Hepatocyte (in vitro differentiated cells): ENCODE measurements around the gene RCOR3. TPM values are rescaled to one million over a fixed set of nuclear protein-coding genes. Genes with fewer than 3 reads are reported as not detected.
"Not testable (repeated sequence)": the region's sequence is repeated elsewhere in the genome, so short reads cannot be mapped to it uniquely, and the experiment has no call there.

Source experiments
- DNase-seq: peaks from one replicate; pipeline ENCODE4 v3.0.0-alpha.2; 2016; ENCODE audit warnings: low spot score
- H2AFZ ChIP-seq: fragments of 200-600 bp; sonication (generic); 2 replicates; pipeline ENCODE4 v1.6.0; 2016; ENCODE audit warnings: antibody characterized with exemption, mild to moderate bottlenecking
- H3K27ac ChIP-seq: fragments of 200-600 bp; sonication (generic); 2 replicates; pipeline ENCODE4 v1.5.1; 2016; ENCODE audit warnings: mild to moderate bottlenecking
- H3K27me3 ChIP-seq: fragments of 200-600 bp; sonication (generic); 2 replicates; pipeline ENCODE4 v1.6.1; 2016
- H3K36me3 ChIP-seq: fragments of 200-600 bp; sonication (generic); replicated peaks from 2 replicates; pipeline ENCODE4 v1.5.1; 2016; ENCODE audit warnings: low read depth; ENCODE audit not compliant: insufficient read depth
- H3K4me1 ChIP-seq: fragments of 200-600 bp; sonication (generic); 2 replicates; pipeline ENCODE4 v1.5.1; 2016; ENCODE audit warnings: mild to moderate bottlenecking, moderate library complexity; ENCODE audit not compliant: insufficient read depth
- H3K4me2 ChIP-seq: fragments of 200-600 bp; sonication (generic); 2 replicates; pipeline ENCODE4 v1.6.0; 2016
- H3K4me3 ChIP-seq: fragments of 200-600 bp; sonication (generic); 2 replicates; pipeline ENCODE4 v1.5.1; 2016; ENCODE audit warnings: mild to moderate bottlenecking
- H3K79me2 ChIP-seq: fragments of 200-600 bp; sonication (generic); 2 replicates; pipeline ENCODE4 v1.6.0; 2017; ENCODE audit warnings: mild to moderate bottlenecking
- H3K9me2 ChIP-seq: fragments of 200-600 bp; sonication (generic); replicated peaks from 2 replicates; pipeline ENCODE4 v1.6.0; 2017; ENCODE audit warnings: mild to moderate bottlenecking; ENCODE audit not compliant: insufficient read depth
- H3K9me3 ChIP-seq: fragments of 200-600 bp; sonication (generic); 2 replicates; pipeline ENCODE4 v1.5.1; 2016; ENCODE audit warnings: low read depth, mild to moderate bottlenecking
- H4K20me1 ChIP-seq: fragments of 200-600 bp; sonication (generic); 2 replicates; pipeline ENCODE4 v1.6.0; 2016; ENCODE audit warnings: mild to moderate bottlenecking; ENCODE audit not compliant: insufficient read depth, poor library complexity, severe bottlenecking
- EZH2 ChIP-seq: fragments of 200-600 bp; sonication (generic); IDR thresholded peaks from 2 replicates; pipeline ENCODE4 v1.6.1; 2016; ENCODE audit warnings: antibody characterized with exemption, mild to moderate bottlenecking, borderline replicate concordance
- EZH2phosphoT487 ChIP-seq: fragments of 200-600 bp; sonication (generic); IDR thresholded peaks from one replicate; pipeline ENCODE4 v1.6.1; 2018; ENCODE audit warnings: antibody characterized with exemption, mild to moderate bottlenecking, low read depth, moderate library complexity; ENCODE audit not compliant: unreplicated experiment, severe bottlenecking
- WGBS: methylation state at CpG from one replicate; pipeline ENCODE4 v1.1.6; 2016; ENCODE audit warnings: low lambda C conversion rate; ENCODE audit errors: missing lambda C conversion rate; 5-methylcytosine and 5-hydroxymethylcytosine counted together
- polyA plus RNA-seq: library from polyadenylated mRNA; unstranded; fragments of >200 nt; fragmentation: Nextera tagmentation; extraction: Ambion mirVana; gene quantifications from 2 replicates; pipeline ENCODE4 v1.2.1, GENCODE V29; 2016
- total RNA-seq: library from RNA; depleted of rRNA; stranded (reverse); fragments of >200 nt; gene quantifications from 2 replicates; pipeline ENCODE4 v1.2.3, GENCODE V29; 2014
- TF ChIP-seq, protein P1 (sequence below): fragments of 200-600 bp; sonication (generic); IDR thresholded peaks from 2 replicates; pipeline ENCODE4 v1.5.1; 2016; ENCODE audit warnings: antibody characterized with exemption, mild to moderate bottlenecking; ENCODE audit not compliant: poor library complexity

Gene RCOR3
- total and polyA plus RNA-seq, 2 experiments from 2014 or later: 25.0 to 39.6 TPM

DNA sequence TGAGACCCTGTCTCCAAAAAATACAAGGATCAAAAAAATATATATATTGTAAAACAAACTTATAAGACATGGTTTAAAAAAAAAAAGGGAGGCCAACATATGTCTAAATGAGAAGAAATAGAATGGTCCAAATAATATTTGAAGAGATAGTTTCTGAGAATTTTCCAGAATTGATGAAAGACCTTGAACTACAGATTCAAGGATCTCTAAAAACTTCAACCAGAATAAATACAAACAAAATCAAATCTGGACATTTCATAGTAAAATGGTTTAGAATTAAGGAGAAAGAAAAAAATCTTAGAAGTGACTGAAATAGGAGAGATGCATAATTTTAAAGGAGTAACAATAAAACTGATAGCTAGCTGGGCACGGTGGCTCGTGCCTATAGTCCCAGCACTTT is 45.5 kb upstream of the RCOR3 start:
- H3K4me2 ChIP-seq: no peak overlapping the region

DNA sequence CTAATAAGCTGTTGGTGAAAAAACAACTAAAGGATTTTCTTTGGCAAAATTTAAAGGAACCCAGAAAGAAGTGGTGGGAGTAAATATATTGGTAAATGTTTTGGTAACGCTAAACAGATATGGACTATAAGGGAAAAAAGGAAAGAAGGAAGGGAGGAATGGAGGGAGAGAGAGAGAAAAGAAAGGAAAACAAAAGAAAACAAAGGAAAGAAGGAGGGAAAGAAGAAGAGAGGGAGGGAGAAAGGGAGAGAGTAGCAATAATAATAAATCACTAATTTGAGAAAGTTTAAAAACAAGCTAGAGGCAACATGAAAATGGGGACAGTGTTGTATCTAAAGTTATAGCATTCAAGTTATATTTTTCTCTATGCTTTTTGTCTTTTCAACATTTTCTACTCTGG is 43.6 kb upstream of the RCOR3 start:
- Histone ChIP-seq H3K36me3 (no peaks in the 10 kb centered on the region), H3K79me2 (no peaks in the 10 kb centered on the region), H3K4me2 (no peak overlapping the region), H3K9me3 (no peaks in the 10 kb centered on the region), H4K20me1 (no peaks in the 10 kb centered on the region), H2AFZ (no peak overlapping the region), H3K27ac (no peak overlapping the region), H3K4me3 (no peak overlapping the region), H3K9me2 (no peaks in the 10 kb centered on the region), H3K27me3 (no peaks in the 10 kb centered on the region), H3K4me1 (peaks cover 4% of the 10 kb centered on the region)
- no peak for DNase-seq
- TF ChIP-seq EZH2phosphoT487: no peak
- WGBS: 92% methylated on average over 1 of the region's 1 CpG

More for the DNA sequence above, 45.5 kb upstream of the RCOR3 start:
- no peaks in the 10 kb centered on the region for H3K27me3 ChIP-seq
- no peaks in the 10 kb centered on the region for H3K9me2 ChIP-seq
- H3K36me3 ChIP-seq: no peaks in the 10 kb centered on the region
- WGBS: 93% methylated on average over 2 of the region's 2 CpGs
- H3K9me3 ChIP-seq: no peaks in the 10 kb centered on the region
- H3K4me3 ChIP-seq: no peak overlapping the region
- H3K79me2 ChIP-seq: no peaks in the 10 kb centered on the region
- H4K20me1 ChIP-seq: no peaks in the 10 kb centered on the region
- H3K4me1 ChIP-seq: peaks cover 4% of the 10 kb centered on the region
- TF ChIP-seq, protein P1, sequence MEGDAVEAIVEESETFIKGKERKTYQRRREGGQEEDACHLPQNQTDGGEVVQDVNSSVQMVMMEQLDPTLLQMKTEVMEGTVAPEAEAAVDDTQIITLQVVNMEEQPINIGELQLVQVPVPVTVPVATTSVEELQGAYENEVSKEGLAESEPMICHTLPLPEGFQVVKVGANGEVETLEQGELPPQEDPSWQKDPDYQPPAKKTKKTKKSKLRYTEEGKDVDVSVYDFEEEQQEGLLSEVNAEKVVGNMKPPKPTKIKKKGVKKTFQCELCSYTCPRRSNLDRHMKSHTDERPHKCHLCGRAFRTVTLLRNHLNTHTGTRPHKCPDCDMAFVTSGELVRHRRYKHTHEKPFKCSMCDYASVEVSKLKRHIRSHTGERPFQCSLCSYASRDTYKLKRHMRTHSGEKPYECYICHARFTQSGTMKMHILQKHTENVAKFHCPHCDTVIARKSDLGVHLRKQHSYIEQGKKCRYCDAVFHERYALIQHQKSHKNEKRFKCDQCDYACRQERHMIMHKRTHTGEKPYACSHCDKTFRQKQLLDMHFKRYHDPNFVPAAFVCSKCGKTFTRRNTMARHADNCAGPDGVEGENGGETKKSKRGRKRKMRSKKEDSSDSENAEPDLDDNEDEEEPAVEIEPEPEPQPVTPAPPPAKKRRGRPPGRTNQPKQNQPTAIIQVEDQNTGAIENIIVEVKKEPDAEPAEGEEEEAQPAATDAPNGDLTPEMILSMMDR: no peak
- TF ChIP-seq EZH2phosphoT487: no peak
- TF ChIP-seq EZH2: no peak
- no peak overlapping the region for H2AFZ ChIP-seq
- H3K27ac ChIP-seq: no peak overlapping the region
- no peak for DNase-seq

DNA sequence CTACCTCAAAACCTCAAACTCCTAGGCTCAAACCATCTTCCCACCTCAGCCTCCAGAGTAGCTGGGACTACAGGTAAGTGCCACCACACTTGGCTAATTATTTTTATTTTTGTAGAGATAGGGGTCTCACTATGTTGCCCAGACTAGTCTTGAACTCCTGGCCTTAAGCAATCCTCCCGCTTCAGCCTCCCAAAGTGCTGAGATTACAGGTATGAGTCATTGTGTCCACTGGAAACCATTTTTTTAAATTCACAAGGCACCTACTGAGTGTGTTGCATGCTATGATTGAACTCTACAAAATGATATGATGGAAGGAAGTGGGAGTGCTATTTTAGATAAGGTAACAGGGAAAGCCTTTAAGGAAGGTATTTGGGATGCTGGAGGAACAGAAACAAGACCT is 41.8 kb upstream of the RCOR3 start:
- Histone ChIP-seq H3K9me2 (no peaks in the 10 kb centered on the region), H3K27me3 (no peaks in the 10 kb centered on the region), H3K4me3 (no peak overlapping the region), H4K20me1 (no peaks in the 10 kb centered on the region), H3K9me3 (no peaks in the 10 kb centered on the region), H3K4me2 (no peak overlapping the region), H3K27ac (no peak overlapping the region), H3K79me2 (no peaks in the 10 kb centered on the region), H3K4me1 (no peaks in the 10 kb centered on the region), H3K36me3 (no peaks in the 10 kb centered on the region), H2AFZ (no peak overlapping the region)
- WGBS: 100% methylated on average over 1 of the region's 1 CpG
- TF ChIP-seq EZH2: no peak
- no peak for TF ChIP-seq EZH2phosphoT487
- TF ChIP-seq, protein P1: no peak
- DNase-seq: no peak

- not testable (repeated sequence) for H3K9me2 ChIP-seq, H3K27me3 ChIP-seq, H3K27ac ChIP-seq, H4K20me1 ChIP-seq, H3K36me3 ChIP-seq, H3K4me2 ChIP-seq, H2AFZ ChIP-seq, H3K4me3 ChIP-seq, H3K79me2 ChIP-seq, H3K4me1 ChIP-seq, H3K9me3 ChIP-seq, DNase-seq
- 23% methylated on average over 9 of the region's 9 CpGs for WGBS
Observed at GRCh38 chr1:211222469-211223234, 36.5 kb upstream of the RCOR3 start.

- H3K4me2 ChIP-seq, H3K9me2 ChIP-seq, H3K4me3 ChIP-seq, H3K27ac ChIP-seq, H3K27me3 ChIP-seq, H3K4me1 ChIP-seq, DNase-seq, H3K9me3 ChIP-seq, H3K79me2 ChIP-seq, H4K20me1 ChIP-seq, H3K36me3 ChIP-seq, H2AFZ ChIP-seq: not testable (repeated sequence)
- 91% methylated on average over 13 of the region's 13 CpGs for WGBS
Observed at GRCh38 chr1:211228573-211229364, 30.4 kb upstream of the RCOR3 start.
